Measurements from ENCODE around the gene FADS2.

DNA sequence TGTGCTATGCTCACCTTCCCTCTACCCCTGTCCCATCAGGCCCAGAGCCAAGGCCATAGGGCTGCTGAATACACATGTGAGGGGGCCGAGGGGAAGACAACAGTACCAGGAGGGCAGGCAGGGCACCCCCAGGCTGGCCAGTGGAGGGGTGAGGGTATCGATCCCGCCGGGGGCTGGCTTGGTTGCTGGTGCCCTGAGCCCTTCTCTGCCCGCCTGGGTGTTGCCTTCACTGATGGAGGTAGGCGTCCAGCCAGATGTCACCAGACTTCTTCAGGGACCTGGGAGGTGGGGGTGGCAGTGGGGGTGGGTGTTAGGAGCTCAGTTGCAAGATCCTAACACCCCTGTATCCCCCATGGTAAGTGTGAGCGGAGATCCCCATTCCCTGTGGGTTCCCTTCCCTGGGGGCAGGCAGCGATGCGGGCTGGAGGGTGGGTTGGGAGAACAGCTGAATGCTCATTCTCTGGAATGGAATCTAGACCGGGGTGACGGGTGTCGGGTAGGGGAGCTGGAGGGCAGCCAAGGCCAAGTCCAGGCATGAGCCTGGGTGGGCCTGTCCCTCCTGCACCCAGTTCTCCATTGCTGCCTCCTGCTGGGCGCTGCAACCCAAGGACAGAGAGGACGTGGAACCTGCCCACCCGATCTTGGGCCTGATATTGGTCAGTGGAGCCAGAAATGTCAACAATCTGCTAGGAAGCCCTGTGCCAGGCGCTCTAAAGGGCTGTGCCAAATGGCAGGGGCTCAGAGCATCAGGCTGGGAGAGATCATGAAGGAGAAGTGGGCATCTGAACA, 45.7 kb downstream of the FADS2 start:
- TF ChIP-seq, protein P1, sequence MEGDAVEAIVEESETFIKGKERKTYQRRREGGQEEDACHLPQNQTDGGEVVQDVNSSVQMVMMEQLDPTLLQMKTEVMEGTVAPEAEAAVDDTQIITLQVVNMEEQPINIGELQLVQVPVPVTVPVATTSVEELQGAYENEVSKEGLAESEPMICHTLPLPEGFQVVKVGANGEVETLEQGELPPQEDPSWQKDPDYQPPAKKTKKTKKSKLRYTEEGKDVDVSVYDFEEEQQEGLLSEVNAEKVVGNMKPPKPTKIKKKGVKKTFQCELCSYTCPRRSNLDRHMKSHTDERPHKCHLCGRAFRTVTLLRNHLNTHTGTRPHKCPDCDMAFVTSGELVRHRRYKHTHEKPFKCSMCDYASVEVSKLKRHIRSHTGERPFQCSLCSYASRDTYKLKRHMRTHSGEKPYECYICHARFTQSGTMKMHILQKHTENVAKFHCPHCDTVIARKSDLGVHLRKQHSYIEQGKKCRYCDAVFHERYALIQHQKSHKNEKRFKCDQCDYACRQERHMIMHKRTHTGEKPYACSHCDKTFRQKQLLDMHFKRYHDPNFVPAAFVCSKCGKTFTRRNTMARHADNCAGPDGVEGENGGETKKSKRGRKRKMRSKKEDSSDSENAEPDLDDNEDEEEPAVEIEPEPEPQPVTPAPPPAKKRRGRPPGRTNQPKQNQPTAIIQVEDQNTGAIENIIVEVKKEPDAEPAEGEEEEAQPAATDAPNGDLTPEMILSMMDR (IDR thresholded peaks at IDR 0.05 in 2 of 3, conservative IDR thresholded peaks at IDR 0.05 in 1 of 3; ENCODE audit: borderline replicate concordance in 1 of 3, insufficient read depth in 1 of 3, low read depth in 2 of 3, low read length in 2 of 3), result no peak
- TF ChIP-seq, protein P2, sequence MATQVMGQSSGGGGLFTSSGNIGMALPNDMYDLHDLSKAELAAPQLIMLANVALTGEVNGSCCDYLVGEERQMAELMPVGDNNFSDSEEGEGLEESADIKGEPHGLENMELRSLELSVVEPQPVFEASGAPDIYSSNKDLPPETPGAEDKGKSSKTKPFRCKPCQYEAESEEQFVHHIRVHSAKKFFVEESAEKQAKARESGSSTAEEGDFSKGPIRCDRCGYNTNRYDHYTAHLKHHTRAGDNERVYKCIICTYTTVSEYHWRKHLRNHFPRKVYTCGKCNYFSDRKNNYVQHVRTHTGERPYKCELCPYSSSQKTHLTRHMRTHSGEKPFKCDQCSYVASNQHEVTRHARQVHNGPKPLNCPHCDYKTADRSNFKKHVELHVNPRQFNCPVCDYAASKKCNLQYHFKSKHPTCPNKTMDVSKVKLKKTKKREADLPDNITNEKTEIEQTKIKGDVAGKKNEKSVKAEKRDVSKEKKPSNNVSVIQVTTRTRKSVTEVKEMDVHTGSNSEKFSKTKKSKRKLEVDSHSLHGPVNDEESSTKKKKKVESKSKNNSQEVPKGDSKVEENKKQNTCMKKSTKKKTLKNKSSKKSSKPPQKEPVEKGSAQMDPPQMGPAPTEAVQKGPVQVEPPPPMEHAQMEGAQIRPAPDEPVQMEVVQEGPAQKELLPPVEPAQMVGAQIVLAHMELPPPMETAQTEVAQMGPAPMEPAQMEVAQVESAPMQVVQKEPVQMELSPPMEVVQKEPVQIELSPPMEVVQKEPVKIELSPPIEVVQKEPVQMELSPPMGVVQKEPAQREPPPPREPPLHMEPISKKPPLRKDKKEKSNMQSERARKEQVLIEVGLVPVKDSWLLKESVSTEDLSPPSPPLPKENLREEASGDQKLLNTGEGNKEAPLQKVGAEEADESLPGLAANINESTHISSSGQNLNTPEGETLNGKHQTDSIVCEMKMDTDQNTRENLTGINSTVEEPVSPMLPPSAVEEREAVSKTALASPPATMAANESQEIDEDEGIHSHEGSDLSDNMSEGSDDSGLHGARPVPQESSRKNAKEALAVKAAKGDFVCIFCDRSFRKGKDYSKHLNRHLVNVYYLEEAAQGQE (IDR thresholded peaks at IDR 0.05; ENCODE audit: low read depth), result no peak
- no peak for TF ChIP-seq ZNF274 (IDR thresholded peaks at IDR 0.05; ENCODE audit: low read depth, low read length)
- no peak for TF ChIP-seq JUND (IDR thresholded peaks at IDR 0.05)
- no peak for TF ChIP-seq YY1 (IDR thresholded peaks at IDR 0.05; ENCODE audit: extremely low read depth, insufficient replicate concordance, low read depth, low read length)

Data from HCT116 (cell line).